HG03521 (cell line): ENCODE data around the gene PTTG1IP.
"Not testable (repeated sequence)": the region's sequence is repeated elsewhere in the genome, so short reads cannot be mapped to it uniquely, and the experiment has no call there.

ENCODE experiments used
- ATAC-seq: cut with Tn5 transposase; IDR thresholded peaks from one replicate; pipeline ENCODE4 v1.9.1; 2021; ENCODE audit warnings: mild to moderate bottlenecking, moderate library complexity; ENCODE audit not compliant: unreplicated experiment

Gene PTTG1IP

DNA sequence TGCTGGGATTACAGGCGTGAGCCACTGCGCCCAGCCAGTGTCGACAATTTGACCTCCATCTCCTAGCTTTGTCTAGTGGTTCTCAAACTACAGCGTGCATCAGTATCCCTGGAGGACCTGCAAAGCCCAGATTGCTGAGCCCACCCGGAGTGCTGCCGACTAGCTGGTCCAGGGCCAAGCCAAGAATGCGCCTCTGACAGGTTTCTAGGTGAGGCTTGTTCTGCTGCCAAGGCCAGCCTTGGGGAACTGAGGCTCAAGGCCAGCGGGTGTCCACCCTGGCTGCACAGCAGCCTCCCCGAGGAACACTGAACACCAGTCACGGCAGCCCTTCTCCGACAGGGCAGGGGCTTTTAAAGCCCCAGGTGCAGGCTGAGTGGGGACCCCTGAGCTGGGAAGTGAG lies 9.8 kb upstream of the PTTG1IP start:
- no peak for ATAC-seq

DNA sequence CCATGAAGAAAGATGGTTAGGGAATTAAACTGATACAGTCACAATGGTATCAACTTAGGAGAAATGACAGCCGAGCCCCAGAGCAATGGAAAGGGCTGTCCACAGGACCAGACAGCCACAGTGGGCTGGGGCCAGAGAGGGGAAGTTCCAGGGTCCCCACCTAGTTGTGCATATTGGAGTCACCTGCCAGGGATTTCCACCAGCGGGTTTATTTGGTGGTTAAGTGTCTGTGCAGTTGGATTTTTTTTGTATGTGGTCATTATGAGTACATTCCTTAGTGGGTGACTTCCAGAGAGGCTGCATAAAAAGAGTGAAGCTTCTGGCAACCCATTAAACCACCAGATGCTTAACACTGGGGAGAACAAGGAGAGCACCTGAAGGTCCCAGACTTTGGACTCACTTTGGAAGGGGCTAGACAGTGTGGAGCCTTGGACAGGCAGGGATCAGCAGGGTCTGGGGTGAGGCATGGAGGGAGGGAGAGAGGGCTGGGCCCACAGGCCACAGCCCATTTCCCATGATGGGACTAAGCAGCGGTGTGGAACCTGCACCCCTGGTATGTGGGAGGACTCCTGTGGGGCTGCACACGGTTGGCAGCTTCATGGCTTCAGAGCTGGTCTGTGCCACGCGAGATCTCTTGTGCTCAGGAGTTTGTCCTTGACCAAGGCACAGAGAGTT lies 7.8 kb upstream of the PTTG1IP start:
- ATAC-seq = no peak

DNA sequence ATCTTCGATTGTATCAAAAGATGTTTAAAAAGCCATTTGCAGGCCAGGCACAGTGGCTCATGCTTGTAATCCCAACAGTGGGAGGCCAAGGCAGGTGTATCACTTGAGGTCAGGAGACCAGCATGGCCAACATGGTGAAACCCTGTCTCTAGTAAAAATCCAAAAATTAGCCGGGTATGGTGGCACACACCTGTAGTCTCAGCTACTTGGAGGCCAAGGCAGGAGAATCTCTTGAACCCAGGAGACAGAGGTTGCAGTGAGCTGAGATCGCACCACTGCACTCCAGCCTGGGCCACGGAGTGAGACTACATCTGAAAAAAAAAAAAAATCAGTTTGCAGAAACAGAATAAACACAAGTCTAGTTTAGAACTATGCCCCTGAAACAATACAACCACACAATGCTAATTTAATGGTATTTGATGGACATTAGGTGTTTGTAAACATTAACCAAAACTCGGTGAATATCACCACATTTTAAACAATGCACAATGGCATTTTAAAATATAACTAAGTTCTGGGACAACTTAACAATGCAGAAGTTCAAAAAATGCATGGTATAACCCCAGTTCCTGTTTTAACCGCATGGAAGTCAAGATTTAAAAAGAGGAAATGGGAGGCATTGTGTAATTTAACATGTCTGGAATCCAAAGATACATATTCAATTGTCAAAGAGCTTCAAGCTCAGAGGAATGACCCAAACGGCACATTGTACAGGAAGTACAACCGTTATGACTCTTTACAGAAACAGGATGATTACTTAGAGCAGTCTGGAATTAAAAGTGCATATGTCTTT lies 7.1 kb upstream of the PTTG1IP start:
- ATAC-seq = no peak

DNA sequence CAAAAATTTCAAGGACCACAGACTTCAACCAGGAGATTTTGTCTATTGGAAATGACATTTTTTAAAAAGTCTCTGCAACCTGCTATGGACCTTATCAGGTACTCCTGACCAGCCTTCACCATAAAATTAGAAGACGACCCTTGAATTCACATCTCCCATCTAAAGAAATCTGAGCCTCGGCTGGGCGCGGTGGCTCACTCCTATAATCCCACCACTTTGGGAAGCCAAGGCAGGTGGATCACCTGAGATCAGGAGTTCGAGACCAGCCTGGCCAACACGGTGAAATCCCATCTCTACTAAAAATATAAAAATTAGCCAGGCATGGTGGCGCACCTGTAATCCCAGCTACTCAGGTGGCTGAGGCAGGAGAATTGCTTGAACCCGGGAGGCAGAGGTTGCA lies 5.7 kb upstream of the PTTG1IP start:
- ATAC-seq = not testable (repeated sequence)

DNA sequence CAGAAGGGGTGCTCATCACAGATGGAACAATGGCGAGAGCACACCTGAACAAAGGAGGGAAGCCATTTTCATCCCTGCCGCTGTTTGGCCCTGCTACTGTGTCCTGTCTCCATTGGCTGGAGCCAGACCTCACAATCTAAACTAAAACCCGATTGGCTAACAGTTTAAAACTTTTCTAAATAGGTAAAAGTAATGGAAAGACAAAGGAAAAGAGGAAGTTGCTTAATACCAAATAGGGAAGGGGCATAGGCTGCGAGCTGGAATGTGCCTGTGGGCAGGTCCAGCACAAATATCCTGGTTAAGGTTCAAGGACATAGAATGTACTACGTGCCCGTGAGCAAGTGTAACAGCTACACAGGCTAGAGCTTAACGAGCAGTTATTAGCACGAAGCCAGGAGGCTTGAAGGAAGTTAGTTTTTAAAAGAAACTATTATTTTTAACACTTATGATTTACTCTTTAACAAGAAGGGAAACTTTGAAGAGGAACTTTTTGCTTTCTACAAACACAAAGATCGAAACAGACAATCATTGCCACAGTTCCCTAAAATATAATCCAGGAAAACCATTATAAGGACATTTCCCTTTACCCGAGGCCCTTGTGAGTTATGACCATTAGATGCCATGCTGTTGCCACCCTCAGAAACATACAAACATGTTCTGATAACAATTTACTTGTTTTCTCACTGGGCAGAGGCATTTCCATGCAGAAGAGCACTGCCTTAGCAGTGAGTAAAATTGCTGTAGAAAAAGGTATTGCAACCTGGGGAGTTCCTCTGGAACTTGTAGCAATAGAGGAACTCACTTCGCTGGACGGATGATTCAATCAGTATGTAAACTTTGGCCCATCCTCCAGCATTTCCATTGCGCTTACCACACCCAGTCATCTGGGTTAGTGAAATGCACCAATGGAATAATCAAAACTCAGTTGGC lies 4.8 kb upstream of the PTTG1IP start:
- ATAC-seq = no peak

DNA sequence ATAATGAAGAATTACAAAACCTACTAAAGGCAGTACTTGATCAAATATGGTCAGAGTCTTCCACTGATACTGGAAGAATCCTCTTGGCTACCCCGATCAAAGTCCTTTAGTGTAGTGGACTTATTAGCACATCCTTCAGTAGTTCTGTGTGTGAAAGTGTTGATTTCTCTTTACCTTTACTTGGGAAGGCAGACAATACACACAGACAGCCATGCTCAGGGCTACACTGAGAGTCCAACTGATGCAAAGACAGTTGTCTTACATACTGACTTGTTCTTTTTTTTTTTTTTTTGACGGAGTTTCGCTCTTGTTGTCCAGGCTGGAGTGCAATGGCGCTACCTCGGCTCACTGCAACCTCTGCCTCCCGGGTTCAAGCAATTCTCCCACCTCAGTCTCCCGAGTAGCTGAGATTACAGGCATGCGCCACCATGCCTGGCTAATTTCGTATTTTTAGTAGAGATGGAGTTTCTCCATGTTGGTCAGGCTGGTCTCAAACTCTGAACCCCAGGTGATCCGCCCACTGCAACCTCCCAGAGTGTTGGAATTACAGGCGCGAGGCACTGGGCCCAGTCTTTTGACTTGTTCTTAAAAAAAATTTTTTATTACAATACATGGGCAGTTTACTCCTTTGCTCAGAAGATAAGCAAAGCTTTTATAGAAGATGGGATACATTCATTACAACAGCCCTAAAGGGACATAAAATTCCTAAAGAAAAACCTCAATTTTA lies 3.5 kb upstream of the PTTG1IP start:
- ATAC-seq = no peak

DNA sequence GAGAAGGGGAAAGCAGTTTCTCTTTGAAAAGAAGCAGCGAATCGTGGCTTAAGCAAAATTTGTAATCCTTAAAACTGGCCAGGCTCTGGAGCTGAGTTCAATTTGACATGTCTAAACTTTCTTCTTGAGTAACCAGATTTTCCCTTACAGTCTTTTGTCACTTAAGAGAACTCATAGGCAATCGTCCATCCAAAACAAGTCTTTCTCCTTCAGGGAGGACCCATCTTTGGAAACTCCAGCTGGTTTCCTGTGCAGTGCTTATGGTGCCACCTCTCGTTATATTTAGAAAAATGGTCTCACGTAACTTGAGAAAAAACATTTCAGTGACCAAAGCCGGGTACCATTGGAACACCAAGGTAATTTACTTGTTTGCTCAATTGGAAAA lies 1.8 kb upstream of the PTTG1IP start:
- no peak for ATAC-seq

DNA sequence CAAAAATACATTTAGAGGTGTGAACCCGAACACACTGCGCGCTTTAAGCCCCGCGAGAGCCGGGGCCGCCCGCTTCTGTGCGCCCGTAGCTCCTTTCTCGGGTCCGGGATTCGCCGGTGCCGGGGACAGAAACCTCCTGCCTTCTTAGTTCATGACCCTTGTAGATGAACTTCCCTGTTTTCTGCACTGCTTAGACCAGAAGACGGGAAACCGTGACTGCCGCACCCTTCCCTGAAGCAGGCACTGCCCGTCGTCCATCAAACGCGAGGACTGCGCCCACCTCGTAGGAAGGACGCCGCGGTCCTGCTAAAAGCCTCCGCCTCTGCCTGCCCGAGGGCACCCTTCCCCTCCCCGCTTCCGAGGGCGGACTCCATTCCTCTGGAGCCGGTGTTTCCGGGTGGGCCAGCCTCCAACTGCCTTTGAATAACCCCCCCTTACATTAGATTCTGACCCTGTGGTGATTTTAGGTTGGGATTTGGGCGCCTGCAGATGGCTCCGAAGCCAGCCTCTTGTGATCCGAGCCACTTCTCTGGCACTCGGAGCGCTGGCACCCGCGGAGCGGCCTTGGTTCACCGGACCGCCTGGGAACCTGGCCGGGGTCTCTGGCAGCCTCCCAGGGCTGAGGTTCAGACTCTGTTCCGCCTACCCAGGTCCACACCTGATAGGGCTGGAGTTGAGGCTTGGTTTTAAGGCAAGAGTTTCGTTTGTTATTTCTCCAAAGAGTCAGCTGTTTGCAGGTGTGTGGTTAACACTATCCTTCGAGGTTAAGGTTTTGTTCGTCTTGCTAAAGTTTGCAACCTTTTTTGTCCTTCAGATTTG lies 1.2 kb upstream of the PTTG1IP start:
- no peak for ATAC-seq

DNA sequence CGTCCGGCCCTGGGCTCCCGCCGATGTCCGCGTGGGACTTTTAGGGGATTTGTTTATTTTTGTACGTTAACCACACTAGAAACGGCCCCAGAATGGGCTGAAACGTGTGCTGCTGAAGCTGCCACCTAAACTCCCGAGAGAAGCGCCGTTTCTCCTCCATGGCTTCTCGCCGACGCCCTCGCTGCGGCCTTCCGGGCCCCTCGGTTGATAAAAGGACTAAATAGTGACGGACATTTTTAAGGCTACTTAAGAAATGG lies 678 bp upstream of the PTTG1IP start:
- no peak for ATAC-seq

DNA sequence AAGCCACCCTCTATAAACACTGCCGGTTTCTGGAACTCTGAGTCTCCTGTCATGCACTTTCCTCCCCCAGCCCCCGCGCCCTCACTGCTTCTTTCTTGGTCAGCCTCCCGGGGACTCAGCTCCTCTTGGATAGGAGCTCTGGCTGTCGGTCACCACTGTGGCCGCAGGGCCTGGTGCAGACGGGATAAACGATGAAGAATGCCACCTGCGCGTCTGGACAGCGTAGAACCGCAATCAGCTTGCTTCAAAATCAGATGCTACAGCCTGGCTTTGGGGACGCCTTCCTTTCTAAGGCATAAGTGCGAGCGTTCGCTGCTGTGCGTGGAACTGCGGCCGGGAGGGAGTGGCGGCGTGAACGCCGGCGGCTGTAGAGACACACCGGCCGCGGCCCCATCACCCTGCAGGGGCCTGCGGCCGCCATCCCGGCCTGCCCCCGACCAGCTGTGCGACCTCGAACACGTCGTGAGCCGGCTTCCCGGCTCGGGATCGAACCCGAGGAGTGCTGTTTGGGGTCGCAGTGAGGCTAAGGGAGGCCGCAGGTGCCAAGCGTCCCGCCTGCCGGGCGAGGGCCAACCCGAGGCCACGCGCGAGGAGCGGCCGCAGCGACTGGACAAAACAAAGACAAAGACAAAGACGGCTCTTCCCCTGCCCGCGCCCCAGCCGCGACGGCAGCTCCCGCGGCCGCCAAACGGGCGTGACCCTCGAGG lies 688 bp downstream of the PTTG1IP start:
- ATAC-seq = no peak

DNA sequence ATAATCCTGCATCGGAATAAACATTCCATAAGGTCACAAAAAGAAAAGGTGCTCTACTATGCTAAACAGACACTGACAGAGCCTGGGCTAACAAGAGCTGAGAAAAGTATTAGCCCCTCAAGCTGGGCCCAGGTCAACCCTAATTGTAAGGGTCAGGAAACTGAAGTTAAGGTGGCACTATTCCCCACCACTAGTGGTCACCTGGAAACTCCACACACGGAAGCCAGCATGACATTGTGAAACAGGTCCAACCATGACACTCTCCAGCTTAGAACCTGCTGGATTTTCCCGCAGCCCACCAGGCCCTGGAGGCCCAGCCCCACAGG lies 1.2 kb downstream of the PTTG1IP start:
- no peak for ATAC-seq

DNA sequence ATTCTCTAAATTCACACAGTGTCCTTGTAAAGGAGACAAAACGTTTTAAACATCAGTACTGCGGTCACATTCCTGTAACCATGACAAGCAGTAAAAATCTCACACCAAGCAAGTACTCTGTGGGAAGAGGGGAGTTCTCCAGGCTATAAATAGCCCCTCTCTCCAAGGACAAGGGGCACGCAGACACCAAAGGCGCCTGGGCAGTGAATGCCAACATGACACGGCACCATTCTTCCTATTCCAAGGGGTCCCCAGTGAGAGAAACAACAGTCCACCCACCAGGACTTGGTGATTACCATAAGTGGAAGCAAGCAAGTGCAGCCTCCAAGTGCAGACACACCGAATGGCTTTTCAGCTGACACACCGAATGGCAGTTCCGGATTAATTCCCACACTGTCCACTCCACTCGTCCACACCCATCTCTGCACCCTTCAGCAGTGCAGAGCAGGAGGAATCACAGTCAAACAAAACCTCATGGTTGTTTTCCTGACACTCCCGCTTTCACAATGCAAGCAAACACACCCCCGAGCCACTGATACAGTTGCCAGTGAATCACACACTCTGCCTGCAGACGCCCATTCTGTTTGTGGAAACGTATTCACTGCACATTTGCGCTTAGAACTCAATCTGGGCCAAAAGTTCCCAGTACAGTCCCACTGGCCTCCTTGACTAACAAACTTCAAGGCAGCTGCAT lies 1.8 kb downstream of the PTTG1IP start:
- no peak for ATAC-seq

DNA sequence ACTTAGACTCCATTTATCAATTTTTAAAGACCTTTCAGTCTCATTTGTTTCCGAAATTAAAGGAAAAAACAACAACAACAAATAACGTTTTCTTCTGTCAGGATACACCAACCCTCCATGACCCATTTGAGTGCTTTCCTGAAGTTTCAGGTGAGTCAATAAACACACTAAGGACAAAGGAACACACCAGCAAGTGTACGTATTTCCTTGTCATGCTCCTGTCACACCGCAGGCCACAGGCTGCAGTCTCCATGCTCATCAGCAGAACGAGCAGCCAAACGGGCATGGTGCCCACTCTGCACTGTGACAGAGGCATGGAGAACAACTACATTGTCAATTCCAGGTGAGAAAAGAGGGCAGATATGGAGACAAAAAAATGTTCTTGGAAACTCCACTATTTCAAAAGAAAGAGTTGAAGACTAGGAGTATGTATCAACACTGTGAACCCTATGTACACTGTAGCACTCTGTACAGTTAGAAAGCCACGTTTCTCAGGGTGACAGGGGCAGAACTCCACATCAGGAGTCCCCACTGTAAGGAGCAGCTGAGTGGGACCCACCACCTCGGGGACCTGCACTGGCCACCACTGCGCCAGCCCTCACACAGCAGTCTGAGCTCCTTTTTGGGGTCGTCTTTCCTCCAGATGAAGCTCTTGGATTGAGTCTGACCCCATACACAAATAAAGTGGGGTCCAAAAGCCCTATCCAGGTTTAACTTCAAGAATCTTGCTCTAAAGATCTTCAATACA lies 2.6 kb downstream of the PTTG1IP start:
- no peak for ATAC-seq

DNA sequence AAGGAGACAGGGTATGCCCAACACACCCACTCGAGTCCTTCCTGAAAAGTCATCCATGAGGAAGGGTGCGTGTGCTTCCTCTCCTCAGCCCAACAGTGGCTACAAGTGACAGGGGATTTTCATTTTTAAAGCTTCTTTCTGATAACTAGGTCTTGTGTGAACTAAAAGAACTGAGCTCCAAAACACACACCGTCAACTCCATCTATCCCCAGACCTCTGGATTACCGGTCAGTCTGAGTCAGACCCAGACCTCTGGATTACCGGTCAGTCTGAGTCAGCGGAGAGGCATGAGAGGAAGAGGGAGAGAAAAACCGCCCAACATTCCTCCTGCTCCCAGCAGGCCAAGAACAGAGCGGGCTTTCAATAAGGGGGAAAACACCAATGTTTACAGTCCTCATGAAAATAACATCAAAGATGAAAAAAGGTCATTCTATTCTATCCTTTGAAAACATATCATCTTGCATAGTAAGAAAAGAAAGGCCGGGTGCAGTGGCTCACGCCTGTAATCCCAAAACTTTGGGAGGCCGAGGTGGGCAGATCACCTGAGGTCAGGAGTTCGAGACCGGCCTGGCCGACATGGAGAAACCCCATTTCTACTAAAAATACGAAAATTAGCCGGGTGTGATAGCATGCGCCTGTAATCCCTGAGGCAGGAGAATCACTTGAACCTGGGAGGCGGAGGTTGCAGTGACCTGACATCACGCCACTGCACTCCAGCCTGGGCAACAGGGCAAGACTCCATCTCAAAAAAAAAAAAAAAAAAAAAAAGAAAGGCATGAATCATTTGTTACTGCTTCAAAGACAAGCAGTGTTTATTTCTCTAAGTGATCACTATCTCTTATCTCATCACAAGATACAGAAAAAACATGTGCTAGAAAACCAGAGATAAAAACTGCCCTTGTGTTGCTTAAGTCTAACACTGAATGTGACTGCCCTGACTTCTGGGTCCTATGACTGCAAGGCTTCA lies 3.4 kb downstream of the PTTG1IP start:
- ATAC-seq = no peak

DNA sequence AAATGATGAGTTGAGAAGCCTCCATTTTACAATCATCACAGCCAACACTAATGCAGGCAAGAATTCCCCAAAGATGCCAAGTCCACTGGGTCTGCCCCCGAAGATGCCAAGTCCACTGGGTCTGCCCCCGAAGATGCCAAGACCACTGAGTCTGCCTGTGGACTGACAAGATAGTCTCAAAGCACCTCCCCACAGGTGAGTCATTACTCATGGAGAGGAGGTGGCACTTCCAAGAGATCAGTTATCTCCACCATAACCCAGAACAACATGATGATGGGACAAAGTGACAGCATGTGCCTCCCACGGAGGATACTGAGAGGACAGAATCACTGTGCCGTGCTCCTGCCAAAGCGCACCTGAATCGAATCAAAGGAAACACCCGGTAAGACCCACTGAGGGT lies 4.8 kb downstream of the PTTG1IP start:
- no peak for ATAC-seq

DNA sequence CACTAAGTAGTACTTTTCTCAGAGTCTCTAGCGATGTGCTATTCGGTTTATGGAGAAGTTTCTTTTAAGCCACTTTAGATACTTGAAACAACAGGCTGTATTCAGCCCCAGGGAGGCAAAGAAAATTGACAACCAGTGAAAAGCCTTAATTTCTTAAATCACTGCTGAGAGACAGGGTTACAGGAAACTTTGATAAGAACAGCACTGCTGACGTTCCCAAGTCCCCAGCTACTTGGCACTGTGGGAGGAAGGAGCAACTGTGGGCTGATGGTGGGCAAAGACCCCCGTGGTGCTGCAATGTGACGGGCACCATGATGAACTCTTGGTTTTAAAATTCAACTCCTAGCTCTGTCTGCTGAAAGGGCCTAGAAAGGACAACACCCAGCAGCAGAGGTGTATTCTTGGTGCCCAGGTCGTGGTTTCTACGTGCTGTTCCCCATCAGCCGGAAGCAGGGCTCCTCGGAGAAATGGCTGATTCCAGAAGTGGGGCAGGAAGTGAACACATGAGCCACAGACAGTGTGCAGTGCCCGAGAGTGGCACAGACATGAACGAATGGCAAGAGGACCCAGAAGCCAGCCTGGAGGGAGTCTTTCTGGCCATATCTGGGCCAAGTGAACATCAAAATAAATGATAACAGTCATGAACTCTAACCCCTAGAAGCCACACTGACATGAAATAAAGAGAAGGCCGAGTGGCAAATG lies 5.3 kb downstream of the PTTG1IP start:
- no peak for ATAC-seq

DNA sequence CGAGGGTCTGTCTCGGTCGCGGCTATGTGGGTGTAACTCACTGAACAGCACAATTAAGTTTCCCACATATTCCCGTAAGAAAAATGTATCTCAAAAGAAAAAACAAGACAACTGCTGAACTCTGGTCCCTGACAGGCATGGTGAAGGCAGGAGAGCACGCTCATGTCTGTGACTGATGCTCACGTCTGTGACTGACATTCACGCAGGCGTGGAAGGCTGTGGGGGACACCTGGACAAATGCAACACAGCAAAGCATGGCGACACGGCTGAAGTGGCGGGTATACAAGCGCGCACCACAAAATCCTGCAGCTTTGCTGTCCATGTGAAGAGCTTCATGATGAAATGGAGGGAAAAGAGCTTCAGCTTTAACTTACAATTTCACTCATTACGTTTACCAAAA lies 6.0 kb downstream of the PTTG1IP start:
- no peak for ATAC-seq
